Left colon (tissue), 2 donors: ENCODE measurements around the gene ZDHHC13. TPM values are rescaled to one million over a fixed set of nuclear protein-coding genes. Genes with fewer than 3 reads are reported as not detected.

Experiments
- ATAC-seq: fragments of 200-7000 bp; cut with Tn5 transposase; one replicate; pipeline ENCODE4 v1.9.1; 2020; ENCODE audit warnings: mild to moderate bottlenecking, moderate library complexity
- DNase-seq, 2 donors: peaks; one replicate each; pipeline ENCODE4 v3.0.0-alpha.2; 2020
- intact Hi-C, 2 donors: fragments of 100-400 bp; cut with DNase I in 1 of 2; cut with micrococcal nuclease in 1 of 2; formaldehyde crosslinking; loops; one replicate each; pipeline versions ENCODE4 v1.11.2 to v1.14.0; 2022; cut with DNase I, micrococcal nuclease
- long read RNA-seq: library from polyadenylated mRNA; unstranded; transcript quantifications from one replicate; pipeline ENCODE4 v2.0.0, GENCODE V29; 2021
- total RNA-seq, 2 donors: library from RNA; stranded (reverse); fragmentation: NEBNext Ultra II Directional; extraction: Animal tissue kit (Norgen Biotek cat#: 25700); gene quantifications; one replicate each; pipeline ENCODE4 v1.2.1, GENCODE V29; 2021
- donor health status: DM: no; HTN: no; CAD: no.
- donor health status: DM: yes; HTN: yes; CAD: no.

Gene ZDHHC13, protein sequence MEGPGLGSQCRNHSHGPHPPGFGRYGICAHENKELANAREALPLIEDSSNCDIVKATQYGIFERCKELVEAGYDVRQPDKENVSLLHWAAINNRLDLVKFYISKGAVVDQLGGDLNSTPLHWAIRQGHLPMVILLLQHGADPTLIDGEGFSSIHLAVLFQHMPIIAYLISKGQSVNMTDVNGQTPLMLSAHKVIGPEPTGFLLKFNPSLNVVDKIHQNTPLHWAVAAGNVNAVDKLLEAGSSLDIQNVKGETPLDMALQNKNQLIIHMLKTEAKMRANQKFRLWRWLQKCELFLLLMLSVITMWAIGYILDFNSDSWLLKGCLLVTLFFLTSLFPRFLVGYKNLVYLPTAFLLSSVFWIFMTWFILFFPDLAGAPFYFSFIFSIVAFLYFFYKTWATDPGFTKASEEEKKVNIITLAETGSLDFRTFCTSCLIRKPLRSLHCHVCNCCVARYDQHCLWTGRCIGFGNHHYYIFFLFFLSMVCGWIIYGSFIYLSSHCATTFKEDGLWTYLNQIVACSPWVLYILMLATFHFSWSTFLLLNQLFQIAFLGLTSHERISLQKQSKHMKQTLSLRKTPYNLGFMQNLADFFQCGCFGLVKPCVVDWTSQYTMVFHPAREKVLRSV
- total RNA-seq = 10 to 100 TPM; 30.5 to 32.9 TPM
- long read RNA-seq, transcript ZDHHC13-202 (17 exons, 2,445 nt) = major isoform, 49 of 65 reads
- long read RNA-seq, transcript ZDHHC13-201 (16 exons, 2,283 nt) = minor isoform, 5 of 65 reads
- long read RNA-seq, partial matches to known transcripts = 1 of 65 reads
- long read RNA-seq, other reads (novel, unspliced or antisense) = 10 of 65 reads

GRCh38 chr11:19116971-19117759 lies at the start of gene ZDHHC13:
ZDHHC13 (plus strand) TSS chr11:19117168; CDS start chr11:19117250, 82 bp downstream.
- peak; percentile 96 to 98 for DNase-seq
- intact Hi-C loops = no loop called here
- ATAC-seq = peak; percentile 94

DNA sequence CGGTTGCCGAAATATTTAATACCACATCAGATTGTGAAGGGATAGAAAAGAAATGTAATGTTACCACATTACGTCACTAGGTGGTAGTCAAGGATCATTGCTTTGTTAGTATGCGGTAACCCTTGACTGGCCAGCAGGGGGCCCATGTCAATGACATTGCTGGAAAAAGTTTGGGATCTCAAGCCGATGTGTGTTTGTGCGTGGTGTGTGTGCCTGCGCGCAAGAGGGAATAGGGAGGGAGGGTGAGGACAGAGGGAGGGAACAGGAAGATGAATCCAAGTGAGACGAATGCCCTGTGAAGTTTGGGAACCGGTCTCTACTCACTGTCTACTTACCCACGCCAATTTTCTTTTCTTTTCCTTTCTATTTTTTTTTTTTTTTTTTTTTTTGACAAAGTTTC lies 45.7 kb upstream of the ZDHHC13 start:
- DNase-seq (peak; percentile 70 to 76), ATAC-seq (peak; percentile 70)
- intact Hi-C loops = loop anchor here in 1 of 2 donors (5.0 to 10.0 kb wide), 2 partner anchors 481 to 674 kb away; no protein-coding TSS in a partner anchor

DNA sequence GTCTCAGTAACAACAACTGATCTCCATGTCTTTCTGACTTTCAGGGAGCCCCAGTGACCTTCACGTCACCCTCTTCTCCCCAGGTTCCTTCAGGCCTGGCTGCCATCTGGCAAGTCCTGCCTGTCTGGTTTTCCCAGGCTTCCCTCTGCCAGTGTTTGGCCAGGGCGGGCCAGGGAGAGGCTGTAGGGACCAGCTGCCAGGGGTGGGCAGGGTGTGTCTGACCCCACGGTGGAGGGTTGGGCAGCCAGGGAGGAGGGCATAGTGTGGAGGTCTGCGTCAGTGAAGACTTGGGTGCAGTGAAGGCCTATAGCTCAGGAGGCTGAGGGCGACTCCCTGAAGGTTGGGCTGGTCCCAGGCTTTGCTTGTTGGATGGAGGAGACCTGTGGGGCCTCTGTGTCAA lies 44.5 kb upstream of the ZDHHC13 start:
- ATAC-seq (peak; percentile 91), DNase-seq (peak; percentile 82 to 87)
- intact Hi-C loops = loop anchor here in 1 of 2 donors (5.0 to 10.0 kb wide), 2 partner anchors 480 to 672 kb away; no protein-coding TSS in a partner anchor

GRCh38 chr11:19073454-19074415 lies 43.2 kb upstream of the ZDHHC13 start:
- intact Hi-C loops = loop anchor here in 1 of 2 donors (5.0 to 10.0 kb wide), 2 partner anchors 479 to 671 kb away; no protein-coding TSS in a partner anchor
- no peak for DNase-seq
- ATAC-seq = peak; percentile 8

DNA sequence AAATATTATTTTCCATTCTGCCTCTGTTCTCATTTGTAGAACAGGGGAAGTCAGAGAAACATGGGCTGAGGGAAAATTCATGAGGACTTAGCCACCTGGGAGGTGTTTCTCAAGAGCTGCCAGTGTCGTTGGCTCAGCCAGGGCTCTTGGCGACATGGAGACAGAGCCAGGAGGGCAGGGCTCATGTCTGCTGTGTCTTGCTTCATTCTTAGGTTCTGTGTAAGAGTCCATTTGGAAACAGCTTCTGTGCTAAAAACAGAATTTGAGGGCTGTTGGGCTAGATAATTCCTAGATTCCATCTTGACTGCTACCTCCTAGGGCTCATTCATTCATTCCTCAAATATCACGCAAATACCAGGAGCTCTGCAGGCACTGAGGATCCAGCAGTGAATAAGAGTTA lies 41.3 kb upstream of the ZDHHC13 start:
- intact Hi-C loops = loop anchor here in 1 of 2 donors (10.0 kb wide), 1 partner anchor 669 kb away; no protein-coding TSS in a partner anchor
- DNase-seq (no peak), ATAC-seq (no peak)

- ATAC-seq (peak; percentile 23), DNase-seq (peak in 1 of 2 donors; percentile 62)
- intact Hi-C loops = loop anchor here in 1 of 2 donors (10.0 kb wide), 1 partner anchor 668 kb away; no protein-coding TSS in a partner anchor
Measured at GRCh38 chr11:19076744-19077589, 40.0 kb upstream of the ZDHHC13 start.

GRCh38 chr11:19077965-19078364 lies 39.0 kb upstream of the ZDHHC13 start:
- ATAC-seq (no peak), DNase-seq (no peak)
- intact Hi-C loops = loop anchor here in 1 of 2 donors (10.0 kb wide), 1 partner anchor 667 kb away; no protein-coding TSS in a partner anchor

- ATAC-seq (peak; percentile 47), DNase-seq (no peak)
- intact Hi-C loops = loop anchor here in 1 of 2 donors (10.0 kb wide), 1 partner anchor 665 kb away; no protein-coding TSS in a partner anchor
Measured at GRCh38 chr11:19079643-19080440, 37.1 kb upstream of the ZDHHC13 start.

- peak; percentile 21 for ATAC-seq
- no peak for DNase-seq
- intact Hi-C loops = no loop called here
Measured at GRCh38 chr11:19080579-19080993, 36.4 kb upstream of the ZDHHC13 start.

DNA sequence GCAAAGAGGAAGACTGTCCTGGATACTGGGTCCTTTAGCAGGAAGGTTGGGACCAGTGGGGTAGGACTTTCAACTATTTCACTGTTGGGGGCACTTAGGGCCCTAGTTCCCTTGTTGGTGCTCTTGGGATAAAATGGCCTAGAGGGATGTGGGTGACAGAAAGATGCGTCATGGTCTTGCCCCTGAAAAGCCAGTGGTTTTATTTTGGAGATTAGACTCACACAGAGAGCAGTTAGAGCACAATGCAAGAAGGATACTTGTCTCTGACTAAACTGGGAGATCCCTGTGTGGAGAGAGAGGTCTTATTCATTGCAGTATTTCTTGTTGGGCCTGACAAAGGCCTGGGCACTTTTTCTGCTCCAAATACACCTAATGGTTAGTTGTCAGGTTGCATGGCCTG lies 33.8 kb upstream of the ZDHHC13 start:
- intact Hi-C loops = no loop called here
- DNase-seq (no peak), ATAC-seq (no peak)

- ATAC-seq = no peak
- no peak for DNase-seq
- intact Hi-C loops = no loop called here
Measured at GRCh38 chr11:19084661-19085315, 32.2 kb upstream of the ZDHHC13 start.

DNA sequence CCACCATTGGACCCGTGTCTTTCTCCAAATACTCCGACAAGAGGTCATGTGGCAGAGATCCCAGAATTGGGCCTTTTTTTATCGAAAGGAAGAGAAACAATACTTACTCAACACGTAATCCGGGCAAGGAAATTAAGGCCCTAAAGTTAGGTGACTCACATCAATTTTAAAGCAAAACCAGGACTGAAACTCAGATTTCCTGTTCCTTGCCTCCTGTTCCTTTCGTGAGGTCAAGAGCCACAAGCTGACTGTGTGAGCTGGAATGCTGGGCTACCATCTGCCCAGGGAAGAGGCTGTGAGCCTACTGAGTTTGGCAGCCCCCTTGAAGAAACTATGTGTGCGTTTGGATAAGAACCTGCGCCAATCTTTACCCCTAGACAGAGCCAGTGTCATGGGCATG lies 29.3 kb upstream of the ZDHHC13 start:
- DNase-seq = no peak
- intact Hi-C loops = no loop called here
- ATAC-seq = no peak

- intact Hi-C loops = no loop called here
- DNase-seq = no peak
- ATAC-seq = no peak
Measured at GRCh38 chr11:19088791-19089190, 28.2 kb upstream of the ZDHHC13 start.

GRCh38 chr11:19089421-19089820 lies 27.5 kb upstream of the ZDHHC13 start:
- ATAC-seq (no peak), DNase-seq (no peak)
- intact Hi-C loops = no loop called here

- no peak for DNase-seq
- peak; percentile 52 for ATAC-seq
- intact Hi-C loops = loop anchor here in 1 of 2 donors (10.0 kb wide), 1 partner anchor 143 kb away; no protein-coding TSS in a partner anchor
Measured at GRCh38 chr11:19091366-19091765, 25.6 kb upstream of the ZDHHC13 start.
